Measurements from ENCODE around the gene ENAH. TPM values are rescaled to one million over a fixed set of nuclear protein-coding genes. Genes with fewer than 3 reads are reported as not detected.

The ENAH gene
- total and polyA plus RNA-seq, 9 of the 15 experiments (the other 6 are each of a cell fraction or from before 2014, with no cell fraction given) = 0.03 to 1.2 (median 0.15) TPM

- TF ChIP-seq, protein P1, sequence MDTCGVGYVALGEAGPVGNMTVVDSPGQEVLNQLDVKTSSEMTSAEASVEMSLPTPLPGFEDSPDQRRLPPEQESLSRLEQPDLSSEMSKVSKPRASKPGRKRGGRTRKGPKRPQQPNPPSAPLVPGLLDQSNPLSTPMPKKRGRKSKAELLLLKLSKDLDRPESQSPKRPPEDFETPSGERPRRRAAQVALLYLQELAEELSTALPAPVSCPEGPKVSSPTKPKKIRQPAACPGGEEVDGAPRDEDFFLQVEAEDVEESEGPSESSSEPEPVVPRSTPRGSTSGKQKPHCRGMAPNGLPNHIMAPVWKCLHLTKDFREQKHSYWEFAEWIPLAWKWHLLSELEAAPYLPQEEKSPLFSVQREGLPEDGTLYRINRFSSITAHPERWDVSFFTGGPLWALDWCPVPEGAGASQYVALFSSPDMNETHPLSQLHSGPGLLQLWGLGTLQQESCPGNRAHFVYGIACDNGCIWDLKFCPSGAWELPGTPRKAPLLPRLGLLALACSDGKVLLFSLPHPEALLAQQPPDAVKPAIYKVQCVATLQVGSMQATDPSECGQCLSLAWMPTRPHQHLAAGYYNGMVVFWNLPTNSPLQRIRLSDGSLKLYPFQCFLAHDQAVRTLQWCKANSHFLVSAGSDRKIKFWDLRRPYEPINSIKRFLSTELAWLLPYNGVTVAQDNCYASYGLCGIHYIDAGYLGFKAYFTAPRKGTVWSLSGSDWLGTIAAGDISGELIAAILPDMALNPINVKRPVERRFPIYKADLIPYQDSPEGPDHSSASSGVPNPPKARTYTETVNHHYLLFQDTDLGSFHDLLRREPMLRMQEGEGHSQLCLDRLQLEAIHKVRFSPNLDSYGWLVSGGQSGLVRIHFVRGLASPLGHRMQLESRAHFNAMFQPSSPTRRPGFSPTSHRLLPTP (IDR thresholded peaks at IDR 0.05; ENCODE audit: borderline replicate concordance, extremely low read depth, insufficient read length) = no peak
Measured at GRCh38 chr1:225534135-225534534, 118.8 kb downstream of the ENAH start (continued).

DNA sequence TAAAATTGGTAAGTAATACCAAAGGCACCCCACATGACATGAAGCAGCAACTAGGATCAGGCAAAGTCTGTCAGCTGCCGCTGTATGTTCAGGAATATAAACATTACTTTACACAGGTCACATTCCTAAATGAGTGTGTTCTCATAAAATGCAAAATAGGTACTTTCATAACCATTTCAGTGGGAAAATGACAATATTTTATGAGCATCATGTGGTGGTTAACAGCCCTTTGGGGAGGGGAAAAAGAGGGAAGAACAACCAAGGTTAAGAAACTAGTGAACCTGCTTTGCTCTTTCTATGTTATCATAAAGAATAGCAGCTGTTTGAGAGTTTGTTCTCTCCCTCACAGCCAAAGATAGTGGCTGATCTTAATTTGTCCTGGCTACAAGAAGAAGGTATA lies 119.7 kb downstream of the ENAH start:
- Histone ChIP-seq H4K20me1 (replicated peaks; ENCODE audit: control insufficient read depth, insufficient read depth, low read length) (no peaks in the 10 kb centered on the region), H3K9me3 (replicated peaks; ENCODE audit: control insufficient read depth, insufficient read depth, low read depth, low read length) (no peaks in the 10 kb centered on the region), H3K79me2 (ENCODE audit: control insufficient read depth, insufficient read depth, low read length) (no peaks in the 10 kb centered on the region), H3K9me1 (ENCODE audit: control insufficient read depth, insufficient read depth, low read length) (no peaks in the 10 kb centered on the region), H3K4me3 (no peak overlapping the region), H3K4me2 (ENCODE audit: insufficient read depth, low read length) (no peak overlapping the region), H3K36me3 (ENCODE audit: control insufficient read depth, insufficient read depth, low read length) (no peaks in the 10 kb centered on the region), H3K27me3 (ENCODE audit: control insufficient read depth in 2 of 2, insufficient read depth in 2 of 2, low read length in 2 of 2) (peaks cover 5 to 10% of the 10 kb centered on the region in 2 experiments; a peak in 4 of 5 replicates), H3K4me1 (replicated peaks in 1 of 2; ENCODE audit: control insufficient read depth in 2 of 2, insufficient read depth in 2 of 2, low read length in 2 of 2) (no peaks in the 10 kb centered on the region), H3K9ac (ENCODE audit: insufficient read depth in 1 of 2, low read depth in 2 of 2, low read length in 2 of 2) (no peak overlapping the region), H2AFZ (ENCODE audit: low read depth, low read length) (no peak overlapping the region), H3K27ac (ENCODE audit: extremely low read depth, low read depth, low read length) (no peak overlapping the region)
- FAIRE-seq (no peak), ATAC-seq (no peak), DNase-seq (ENCODE audit: extremely low read depth in 1 of 4, low spot score in 3 of 4) (no peak)
- no peak for TF ChIP-seq EHMT2 (IDR thresholded peaks at IDR 0.05)
- no peak for TF ChIP-seq ZNF764 (CRISPR knock-in tag; IDR thresholded peaks at IDR 0.05; ENCODE audit: low read depth)
- TF ChIP-seq FUS (optimal IDR thresholded peaks at IDR 0.05; ENCODE audit: low read depth, low read length) = no peak
- BruUV-seq (replicated peaks) = no TSS peak
- POLR2A ChIA-PET = interaction anchor here (0.5 to 1.3 kb wide), 3 partner anchors 11 to 187 kb away, joined by 3 to 4 read pairs (median 3); no protein-coding TSS in a partner anchor
- CTCF ChIA-PET (ENCODE audit: low intra/inter-chr PET ratio) = no interaction called here
- in situ Hi-C loops (cut with MboI) = no loop called here
- 6% methylated on average over 1 of the region's 1 CpG for WGBS (ENCODE audit: insufficient coverage, low coverage, missing lambda C conversion rate)
- intact Hi-C loops (cut with micrococcal nuclease) = no loop called here
